HG03565 (cell line): Measurements from ENCODE around the gene MEDAG.
"Not testable (repeated sequence)": the region's sequence is repeated elsewhere in the genome, so short reads cannot be mapped to it uniquely, and the experiment has no call there.

ENCODE experiments used
- ATAC-seq: cut with Tn5 transposase; IDR thresholded peaks from one replicate; pipeline ENCODE4 v1.9.1; 2021; ENCODE audit warnings: mild to moderate bottlenecking, moderate library complexity; ENCODE audit not compliant: unreplicated experiment

The MEDAG gene

GRCh38 chr13:30906411-30907051, 460 bp downstream of the MEDAG start:
- ATAC-seq = no peak

DNA sequence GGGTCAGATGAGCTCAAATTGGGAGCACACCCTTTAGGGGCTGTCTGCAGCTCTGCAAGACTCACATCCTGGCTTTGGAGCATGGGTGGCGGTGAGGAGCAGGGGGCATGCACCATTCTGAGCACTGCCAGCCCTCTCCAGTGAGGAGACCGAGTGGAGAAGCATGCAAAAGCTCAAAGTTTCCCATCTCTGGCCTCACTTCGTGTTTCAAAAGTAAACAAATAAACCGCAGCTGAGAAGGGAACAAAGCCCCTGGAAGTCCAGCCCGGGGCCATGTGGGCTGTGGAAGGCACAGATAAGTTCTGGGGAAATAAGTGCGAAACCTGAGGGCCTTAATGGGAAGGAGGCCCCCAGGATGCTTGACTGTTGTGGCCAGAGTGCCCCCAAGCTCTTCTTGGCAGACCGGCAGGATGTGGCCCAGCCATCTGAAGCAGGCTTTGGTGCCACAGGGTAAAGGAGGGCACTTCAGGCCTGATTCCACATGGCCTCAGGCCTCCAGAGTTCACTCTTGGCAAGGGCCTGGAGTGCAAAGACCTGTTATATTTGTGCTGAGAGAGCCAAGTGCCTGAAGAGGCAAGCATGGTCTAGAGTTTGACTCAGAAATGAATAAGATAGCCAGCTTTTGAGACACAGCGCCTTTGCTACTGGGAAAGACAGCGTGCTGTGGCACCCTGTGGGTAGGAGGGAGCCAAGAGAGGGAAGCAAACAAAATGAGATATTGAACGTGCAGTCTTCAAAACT, 1.2 kb downstream of the MEDAG start:
- no peak for ATAC-seq

DNA sequence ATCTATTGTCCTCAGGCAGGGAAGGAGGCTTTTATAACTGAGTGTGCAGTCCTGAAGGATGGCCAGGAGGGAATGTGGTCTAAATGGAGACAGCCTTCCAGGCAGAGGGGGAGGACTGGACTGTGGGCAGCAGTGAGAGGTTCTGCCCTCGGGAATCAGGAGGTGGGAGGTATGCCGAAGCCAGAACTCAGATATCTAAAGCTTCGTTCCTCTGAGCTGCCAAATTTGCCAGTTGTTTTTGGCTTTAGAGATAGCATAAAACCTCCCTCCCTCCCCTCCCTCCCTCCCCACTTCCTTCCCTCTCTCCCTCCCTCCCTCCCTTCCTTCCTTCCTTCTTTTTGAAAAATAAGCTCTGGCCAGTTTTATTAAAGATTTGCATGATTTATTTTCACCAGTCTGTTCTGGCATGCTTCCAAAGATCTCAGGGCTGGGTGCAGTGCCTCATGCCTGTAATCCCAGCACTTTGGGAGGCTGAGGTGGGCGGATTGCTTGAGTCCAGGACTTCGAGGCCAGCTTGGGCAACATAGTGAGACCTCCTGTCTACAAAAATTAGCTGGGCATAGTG, 2.4 kb downstream of the MEDAG start:
- no peak for ATAC-seq

GRCh38 chr13:30910676-30911075, 4.6 kb downstream of the MEDAG start:
- ATAC-seq = no peak

DNA sequence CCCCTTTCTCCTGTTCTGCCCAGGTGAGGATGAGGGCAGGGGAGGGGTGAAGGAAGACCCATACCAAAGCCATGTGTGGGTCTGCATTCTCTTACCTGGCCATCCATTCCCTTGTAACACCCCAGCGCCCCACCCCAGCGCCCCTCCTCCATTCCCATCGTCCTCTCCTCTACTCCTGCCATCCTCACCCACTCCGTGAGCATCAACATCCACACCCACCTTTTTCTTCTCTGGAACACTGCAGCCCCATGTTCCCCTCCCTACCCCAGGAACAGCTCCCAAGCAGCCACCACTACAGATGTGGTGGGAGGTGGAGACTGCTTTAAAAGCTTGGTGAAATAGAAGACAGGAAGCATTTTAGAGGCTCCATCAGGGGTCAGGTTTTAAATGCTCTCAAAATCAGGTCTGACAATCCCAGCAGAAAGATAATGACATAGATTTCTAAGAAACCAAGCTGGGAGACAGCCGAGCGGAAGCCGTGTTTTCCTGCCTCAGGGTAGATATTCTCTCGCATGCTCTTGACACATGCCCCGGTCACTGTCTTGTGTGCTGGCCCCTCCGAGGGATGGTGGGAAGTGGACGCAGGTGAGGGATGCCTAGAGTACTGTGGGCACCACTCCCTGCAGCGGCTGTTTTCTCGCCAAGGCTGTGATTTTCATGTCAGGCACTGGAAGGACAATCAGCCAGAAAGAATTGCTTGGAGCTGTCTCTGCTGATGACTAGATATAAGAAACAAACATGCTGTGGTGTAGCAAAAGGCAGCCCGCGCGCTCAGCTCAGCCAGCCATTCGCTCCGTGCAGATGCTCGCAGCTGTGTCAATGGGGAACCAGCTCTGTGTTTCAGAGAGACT, 9.8 kb downstream of the MEDAG start:
- ATAC-seq = no peak

DNA sequence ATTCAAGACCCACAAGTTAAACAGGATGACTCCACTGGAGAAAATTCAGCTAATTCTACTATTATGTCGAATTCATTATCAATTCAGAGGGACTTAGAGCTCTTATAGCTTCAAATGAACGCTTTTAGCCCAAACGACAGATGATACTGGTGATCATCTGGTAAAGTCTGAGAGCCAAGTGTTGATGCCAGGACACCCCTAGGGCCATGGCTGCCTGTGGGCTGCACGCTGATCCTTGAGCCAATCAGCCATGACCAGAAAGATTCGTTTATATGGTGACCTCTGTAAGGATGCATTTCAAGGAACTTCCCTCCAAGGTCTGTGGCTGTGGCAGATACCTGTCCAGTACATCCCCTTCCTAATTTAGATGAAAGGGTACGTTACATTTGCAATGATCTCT, 10.9 kb downstream of the MEDAG start:
- no peak for ATAC-seq

DNA sequence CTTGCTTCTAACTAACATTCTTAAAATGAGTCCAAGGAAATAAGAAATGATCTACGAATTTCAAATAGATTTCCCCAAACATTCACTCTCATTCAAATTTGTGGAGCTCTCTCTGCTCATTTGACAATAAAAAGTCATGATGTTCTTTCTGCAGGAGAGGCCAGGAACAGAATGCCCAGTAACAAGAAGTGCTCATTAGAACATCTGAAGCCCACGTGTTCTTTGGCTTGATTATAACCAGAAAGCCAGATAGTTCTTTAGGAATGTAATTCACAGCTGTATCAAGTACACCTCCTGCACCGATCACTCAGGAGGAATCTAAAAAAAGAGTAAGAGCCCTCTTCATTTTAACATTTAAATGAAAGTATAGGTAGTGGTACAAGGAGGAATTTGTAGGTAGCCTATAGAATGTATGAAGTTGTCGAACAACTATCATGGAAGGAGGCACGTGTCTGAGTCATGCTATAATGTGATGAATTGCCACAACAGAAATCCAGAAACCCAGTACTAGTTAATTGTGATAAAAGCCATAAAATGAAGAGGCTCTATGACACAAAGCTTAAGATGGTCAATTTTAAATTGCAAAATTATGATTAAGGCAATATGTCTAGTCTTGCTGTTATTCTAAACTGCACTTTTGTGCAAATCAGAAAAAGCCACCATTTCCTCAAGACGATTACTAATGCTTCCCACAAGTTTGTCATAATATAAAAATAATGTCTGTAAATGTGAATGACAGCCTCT, 12.8 kb downstream of the MEDAG start:
- ATAC-seq = no peak

DNA sequence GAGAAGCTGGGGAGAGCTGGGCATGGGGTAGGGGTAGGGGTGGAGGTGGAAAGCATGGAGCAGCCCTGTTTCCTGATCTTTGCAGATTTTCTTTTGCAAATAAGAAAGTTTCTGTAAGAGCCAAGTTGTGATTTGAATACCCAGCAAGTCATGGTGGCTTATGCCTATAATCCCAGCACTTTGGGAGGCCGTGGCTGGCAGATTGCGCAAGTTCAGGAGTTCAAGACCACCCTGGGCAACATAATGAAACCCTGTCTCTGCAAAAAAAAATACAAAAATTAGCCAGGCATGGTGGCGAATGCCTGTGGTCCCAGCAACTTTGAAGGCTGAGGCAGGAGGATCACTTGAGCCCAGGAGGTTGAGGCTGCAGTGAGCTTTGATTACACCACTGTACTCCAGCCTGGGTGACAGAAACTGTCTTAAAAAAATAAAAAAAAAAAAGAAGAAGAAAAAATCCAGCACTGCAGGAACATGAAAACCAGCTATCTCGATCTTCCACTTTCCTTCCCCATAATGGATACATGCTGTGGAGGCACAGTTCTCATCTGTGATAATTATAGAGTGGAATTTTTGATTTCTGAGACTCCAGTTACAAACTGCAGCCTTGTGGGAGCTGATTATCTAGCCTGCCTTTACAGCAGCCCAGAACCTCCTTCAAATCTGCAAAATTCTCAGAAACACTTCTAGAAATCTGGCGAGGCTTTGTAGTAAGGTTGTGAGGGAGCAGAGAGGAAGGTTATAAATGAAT, 14.3 kb downstream of the MEDAG start:
- no peak for ATAC-seq

- ATAC-seq = no peak
Measured at GRCh38 chr13:30923418-30923817, 17.3 kb downstream of the MEDAG start.

- no peak for ATAC-seq
Measured at GRCh38 chr13:30924721-30925120, 18.6 kb downstream of the MEDAG start.

DNA sequence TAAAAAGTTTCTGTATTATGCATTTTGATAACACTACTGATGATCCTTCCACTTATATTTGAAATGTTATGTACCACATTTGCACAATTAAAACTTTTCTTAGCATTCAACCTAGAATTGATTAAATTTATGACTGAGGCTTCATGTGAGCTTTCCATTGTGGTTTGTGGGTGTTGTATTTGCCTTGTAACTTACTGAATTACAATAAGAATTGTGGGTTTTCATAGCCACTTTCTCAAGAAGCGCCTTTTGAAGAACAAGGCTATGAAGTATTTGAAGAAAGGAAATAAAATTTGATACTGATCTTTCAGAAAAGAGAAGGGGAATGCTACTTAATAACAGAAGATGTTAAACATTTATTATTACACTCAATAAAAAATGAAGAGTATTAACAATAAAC, 19.4 kb downstream of the MEDAG start:
- no peak for ATAC-seq

GRCh38 chr13:30926781-30927180, 20.7 kb downstream of the MEDAG start:
- ATAC-seq = no peak

GRCh38 chr13:30927188-30927587, 21.1 kb downstream of the MEDAG start:
- not testable (repeated sequence) for ATAC-seq

GRCh38 chr13:30927595-30927994, 21.5 kb downstream of the MEDAG start:
- no peak for ATAC-seq

- ATAC-seq = no peak
Measured at GRCh38 chr13:30928978-30929377, 22.9 kb downstream of the MEDAG start.

DNA sequence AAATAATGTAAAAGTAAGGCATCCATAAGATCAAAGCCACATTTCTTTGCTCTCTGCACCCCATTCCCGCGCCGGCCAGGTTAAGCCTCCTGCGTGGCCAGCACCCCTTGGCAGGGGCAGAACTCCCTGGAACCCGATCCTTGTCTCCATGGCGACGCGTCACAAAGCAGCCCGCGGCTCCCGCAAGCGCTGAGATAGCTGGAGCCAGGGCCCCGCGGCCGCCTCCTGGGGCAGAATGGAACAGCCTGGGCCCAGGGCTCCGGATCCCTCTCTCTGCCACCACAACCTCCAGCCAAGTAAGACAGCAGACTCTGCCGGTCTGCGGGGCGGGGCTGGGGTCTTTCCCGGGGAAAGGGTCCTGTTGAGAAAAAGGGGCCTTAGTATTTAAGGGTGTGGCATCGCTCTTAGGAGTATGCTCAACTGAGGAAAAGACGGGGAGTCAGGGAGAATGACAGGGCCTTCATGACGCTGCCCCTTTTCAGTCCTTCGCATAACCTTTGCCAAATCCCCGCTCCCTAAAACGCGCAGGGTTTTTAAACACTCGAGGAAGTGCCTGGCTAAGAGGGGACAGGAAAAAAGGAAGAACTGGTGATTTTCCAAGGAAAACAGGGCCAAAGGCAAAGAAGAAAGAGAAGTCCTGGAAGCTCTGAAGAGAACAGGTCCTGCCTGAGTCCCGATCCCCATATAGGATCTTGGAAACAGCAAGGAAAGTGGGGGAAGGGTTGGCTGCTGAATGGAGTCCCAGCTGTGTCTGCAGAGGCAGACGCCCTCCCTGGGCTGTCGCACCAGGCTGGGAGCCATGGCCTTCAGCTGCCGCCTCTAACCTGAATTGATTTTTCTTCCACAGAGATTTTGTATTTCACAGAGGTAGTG, 26.6 kb downstream of the MEDAG start, which contains the start of gene TEX26:
TSS of gene TEX26 (plus strand) at position 176 of the 873 bp plus-strand sequence. CDS start at position 236, 60 bp downstream.
- no peak for ATAC-seq

GRCh38 chr13:30933354-30933670, 27.2 kb downstream of the MEDAG start:
- no peak for ATAC-seq

- no peak for ATAC-seq
Measured at GRCh38 chr13:30934381-30934780, 28.3 kb downstream of the MEDAG start.

GRCh38 chr13:30934803-30935202, 28.7 kb downstream of the MEDAG start:
- no peak for ATAC-seq
